VCaP (cell line): ENCODE data around the gene ANKRD60.

ENCODE experiments used
- H3K27ac ChIP-seq: fragments of 450-650 bp; 2 replicates; pipeline ENCODE4 v1.5.1; 2017
- CTCF ChIP-seq: fragments of 450-650 bp; conservative IDR thresholded peaks from 2 replicates; pipeline ENCODE4 v1.5.1; 2017; ENCODE audit warnings: mild to moderate bottlenecking, moderate library complexity

ANKRD60 gene

GRCh38 chr20:58236612-58237317 lies 8.3 kb upstream of the ANKRD60 start:
- peak overlapping the region; percentile 39 for H3K27ac ChIP-seq
- peak; percentile 98 for TF ChIP-seq CTCF

DNA sequence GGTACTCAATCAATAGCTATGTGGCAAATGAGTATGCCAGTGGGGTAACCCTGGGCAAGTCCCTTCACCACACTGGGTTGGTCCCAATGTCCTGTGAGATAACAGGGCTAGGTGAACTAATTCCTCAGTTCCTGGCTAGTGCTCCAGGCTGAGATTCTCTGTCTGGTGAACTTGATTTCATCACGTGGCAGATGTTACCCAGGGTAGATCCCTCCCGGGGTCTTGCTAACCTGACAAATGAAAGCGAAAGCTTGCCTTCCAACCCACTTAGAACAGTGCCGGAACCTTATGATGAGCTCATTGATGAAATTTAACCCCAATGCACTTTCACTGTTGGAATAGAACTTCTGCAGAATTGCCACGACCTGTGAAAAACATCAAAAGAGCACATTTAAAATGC lies 6.6 kb upstream of the ANKRD60 start:
- no peak overlapping the region for H3K27ac ChIP-seq
- no peak for TF ChIP-seq CTCF

- TF ChIP-seq CTCF, result peak; percentile 43
- H3K27ac ChIP-seq, result no peak overlapping the region
Measured at GRCh38 chr20:58233881-58234528, 5.6 kb upstream of the ANKRD60 start.

GRCh38 chr20:58233393-58233792 lies 4.9 kb upstream of the ANKRD60 start:
- H3K27ac ChIP-seq, result no peak overlapping the region
- TF ChIP-seq CTCF, result no peak

DNA sequence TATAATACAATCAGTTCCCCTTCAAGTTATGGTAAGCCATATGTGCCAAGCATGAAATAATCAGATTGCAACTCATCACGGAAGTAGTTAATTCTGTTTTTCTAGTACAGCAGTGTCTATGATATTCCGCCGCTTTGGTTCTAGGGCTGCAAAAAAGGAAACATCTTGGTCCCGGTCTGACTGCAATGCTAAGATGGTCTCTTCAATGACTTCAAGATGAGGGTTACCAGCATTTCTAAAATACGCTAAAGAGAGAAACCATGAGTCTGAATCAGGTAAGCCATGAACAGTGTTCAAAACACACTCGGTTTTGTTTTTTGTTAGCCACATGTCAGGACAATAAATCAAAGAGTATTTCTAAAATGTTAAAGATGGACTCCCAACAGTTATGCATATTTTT lies 3.2 kb upstream of the ANKRD60 start:
- H3K27ac ChIP-seq, result no peak overlapping the region
- no peak for TF ChIP-seq CTCF

GRCh38 chr20:58229198-58229798 lies 845 bp upstream of the ANKRD60 start:
- no peak overlapping the region for H3K27ac ChIP-seq
- no peak for TF ChIP-seq CTCF

DNA sequence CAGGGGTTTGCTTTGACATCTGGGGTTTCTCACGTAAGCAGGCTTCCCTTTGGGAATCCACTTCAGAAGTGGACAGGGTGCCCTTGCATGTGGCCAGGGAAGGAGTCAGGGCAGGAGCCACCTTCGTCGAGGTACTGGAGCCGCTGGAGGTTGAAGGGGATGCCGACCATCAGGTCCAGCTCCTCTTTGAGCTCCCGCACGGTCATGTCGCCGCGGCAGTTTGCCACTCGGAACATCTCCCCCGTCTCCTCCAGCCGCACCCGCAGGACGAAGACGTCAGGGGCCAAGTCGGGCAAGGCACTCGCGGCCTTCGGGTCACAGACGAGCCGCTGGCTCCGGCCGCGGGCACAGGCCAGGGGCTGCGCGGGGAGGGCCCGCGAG lies 360 bp downstream of the ANKRD60 start:
- H3K27ac ChIP-seq, result no peak overlapping the region
- TF ChIP-seq CTCF, result no peak
